Measurements from ENCODE around the gene APBA2.

DNA sequence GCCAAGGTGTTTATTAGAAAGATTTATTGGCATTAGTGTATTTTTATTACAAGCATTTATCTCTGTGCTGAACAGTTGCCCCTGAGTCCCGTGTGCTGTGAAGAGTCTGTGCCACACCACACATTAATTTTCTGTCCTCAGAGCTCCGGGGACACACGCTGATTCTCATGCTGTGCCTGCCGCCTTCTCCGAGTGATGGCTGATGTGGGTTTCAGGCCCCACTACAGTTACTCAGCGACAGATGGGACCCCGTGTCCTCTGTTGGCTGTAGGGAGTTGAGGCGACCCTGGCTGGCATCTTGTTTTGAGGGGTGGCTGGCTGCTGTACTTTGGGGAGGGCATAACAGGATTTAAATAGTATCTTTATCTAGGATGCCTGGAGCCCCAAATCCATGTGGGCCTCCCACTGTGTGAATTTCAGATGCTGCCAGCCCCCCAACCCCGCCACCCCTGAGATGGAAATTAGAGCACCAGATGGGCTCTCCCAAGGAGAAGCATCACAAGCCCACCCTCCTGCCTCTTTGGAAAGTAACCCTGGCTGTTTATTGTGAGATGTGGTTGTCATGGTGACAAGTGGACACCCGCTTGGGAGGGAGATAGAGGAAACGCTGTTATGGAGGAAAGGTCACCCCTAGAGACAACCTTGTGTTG, 185.6 kb downstream of the APBA2 start:
- TF ChIP-seq EP300 (IDR thresholded peaks at IDR 0.05; ENCODE audit: low read depth): no peak
- TF ChIP-seq, protein P1, sequence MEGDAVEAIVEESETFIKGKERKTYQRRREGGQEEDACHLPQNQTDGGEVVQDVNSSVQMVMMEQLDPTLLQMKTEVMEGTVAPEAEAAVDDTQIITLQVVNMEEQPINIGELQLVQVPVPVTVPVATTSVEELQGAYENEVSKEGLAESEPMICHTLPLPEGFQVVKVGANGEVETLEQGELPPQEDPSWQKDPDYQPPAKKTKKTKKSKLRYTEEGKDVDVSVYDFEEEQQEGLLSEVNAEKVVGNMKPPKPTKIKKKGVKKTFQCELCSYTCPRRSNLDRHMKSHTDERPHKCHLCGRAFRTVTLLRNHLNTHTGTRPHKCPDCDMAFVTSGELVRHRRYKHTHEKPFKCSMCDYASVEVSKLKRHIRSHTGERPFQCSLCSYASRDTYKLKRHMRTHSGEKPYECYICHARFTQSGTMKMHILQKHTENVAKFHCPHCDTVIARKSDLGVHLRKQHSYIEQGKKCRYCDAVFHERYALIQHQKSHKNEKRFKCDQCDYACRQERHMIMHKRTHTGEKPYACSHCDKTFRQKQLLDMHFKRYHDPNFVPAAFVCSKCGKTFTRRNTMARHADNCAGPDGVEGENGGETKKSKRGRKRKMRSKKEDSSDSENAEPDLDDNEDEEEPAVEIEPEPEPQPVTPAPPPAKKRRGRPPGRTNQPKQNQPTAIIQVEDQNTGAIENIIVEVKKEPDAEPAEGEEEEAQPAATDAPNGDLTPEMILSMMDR (IDR thresholded peaks at IDR 0.05): no peak
- TF ChIP-seq POLR2A (IDR thresholded peaks at IDR 0.05): no peak

All from transverse colon (tissue), 3 donors.